Effector CD8-positive, alpha-beta T cell (primary cell): ENCODE results near the gene SLC6A4.
"Not testable (repeated sequence)": the region's sequence is repeated elsewhere in the genome, so short reads cannot be mapped to it uniquely, and the experiment has no call there.

Experiments used
- DNase-seq: peaks from one replicate; lab custom pipeline; 2025; lab: John Stamatoyannopoulos, UW

The SLC6A4 gene

GRCh38 chr17:30219315-30219714 lies 16.2 kb downstream of the SLC6A4 start:
- DNase-seq = no peak

- no peak for DNase-seq
Observed at GRCh38 chr17:30218799-30219198, 16.7 kb downstream of the SLC6A4 start.

GRCh38 chr17:30217746-30218245 lies 17.7 kb downstream of the SLC6A4 start:
- DNase-seq = no peak

- no peak for DNase-seq
Observed at GRCh38 chr17:30217054-30217453, 18.4 kb downstream of the SLC6A4 start.

- no peak for DNase-seq
Observed at GRCh38 chr17:30212750-30213149, 22.7 kb downstream of the SLC6A4 start.

- no peak for DNase-seq
Observed at GRCh38 chr17:30211371-30211770, 24.1 kb downstream of the SLC6A4 start.

GRCh38 chr17:30210901-30211300 lies 24.6 kb downstream of the SLC6A4 start:
- no peak for DNase-seq

- no peak for DNase-seq
Observed at GRCh38 chr17:30210366-30210765, 25.1 kb downstream of the SLC6A4 start.

GRCh38 chr17:30209930-30210329 lies 25.6 kb downstream of the SLC6A4 start:
- no peak for DNase-seq

- no peak for DNase-seq
Observed at GRCh38 chr17:30208214-30208613, 27.3 kb downstream of the SLC6A4 start.

- no peak for DNase-seq
Observed at GRCh38 chr17:30207655-30208054, 27.8 kb downstream of the SLC6A4 start.

- no peak for DNase-seq
Observed at GRCh38 chr17:30203471-30203981, 32.0 kb downstream of the SLC6A4 start.

GRCh38 chr17:30200656-30201055 lies 34.8 kb downstream of the SLC6A4 start:
- not testable (repeated sequence) for DNase-seq

- DNase-seq = no peak
Observed at GRCh38 chr17:30200106-30200505, 35.4 kb downstream of the SLC6A4 start.

- no peak for DNase-seq
Observed at GRCh38 chr17:30199600-30199999, 35.9 kb downstream of the SLC6A4 start.

- no peak for DNase-seq
Observed at GRCh38 chr17:30197416-30197815, 38.1 kb downstream of the SLC6A4 start.

GRCh38 chr17:30196504-30196903 lies 39.0 kb downstream of the SLC6A4 start:
- DNase-seq = no peak

GRCh38 chr17:30191072-30191471 lies 44.4 kb downstream of the SLC6A4 start:
- no peak for DNase-seq

- no peak for DNase-seq
Observed at GRCh38 chr17:30188211-30188939, 47.1 kb downstream of the SLC6A4 start.

GRCh38 chr17:30187573-30187972 lies 47.9 kb downstream of the SLC6A4 start:
- DNase-seq = no peak

- DNase-seq = no peak
Observed at GRCh38 chr17:30186761-30187160, 48.7 kb downstream of the SLC6A4 start.

- DNase-seq = no peak
Observed at GRCh38 chr17:30176855-30177254, 58.6 kb downstream of the SLC6A4 start.

GRCh38 chr17:30174556-30174955 lies 60.9 kb downstream of the SLC6A4 start:
- no peak for DNase-seq

- DNase-seq = no peak
Observed at GRCh38 chr17:30173649-30174048, 61.8 kb downstream of the SLC6A4 start.
